ENCODE measurements around the gene COP1. TPM values are rescaled to one million over a fixed set of nuclear protein-coding genes. Genes with fewer than 3 reads are reported as not detected.

COP1 gene
- total RNA-seq, 1 donor from 2014 or later: 40.9 TPM

GRCh38 chr1:176199707-176200106 is 7.4 kb downstream of the COP1 start:
- DNase-seq (ENCODE audit: low spot score): no peak

- DNase-seq (ENCODE audit: low spot score): no peak
These were observed 8.7 kb downstream of the COP1 start for GRCh38 chr1:176198413-176198812.

GRCh38 chr1:176196728-176197127 is 10.4 kb downstream of the COP1 start:
- no peak for DNase-seq (ENCODE audit: low spot score)

- no peak for DNase-seq (ENCODE audit: low spot score)
These were observed 11.5 kb downstream of the COP1 start for GRCh38 chr1:176195547-176195946.

GRCh38 chr1:176193663-176194062 is 13.4 kb downstream of the COP1 start:
- no peak for DNase-seq (ENCODE audit: low spot score)

GRCh38 chr1:176193023-176193422 is 14.1 kb downstream of the COP1 start:
- no peak for DNase-seq (ENCODE audit: low spot score)

- no peak for DNase-seq (ENCODE audit: low spot score)
These were observed 18.5 kb downstream of the COP1 start for GRCh38 chr1:176188604-176189003.

- DNase-seq (ENCODE audit: low spot score): no peak
These were observed 20.1 kb downstream of the COP1 start for GRCh38 chr1:176187001-176187400.

- DNase-seq (ENCODE audit: low spot score): no peak
These were observed 23.5 kb downstream of the COP1 start for GRCh38 chr1:176183618-176184017.

- DNase-seq (ENCODE audit: low spot score): no peak
These were observed 28.8 kb downstream of the COP1 start for GRCh38 chr1:176178316-176178715.

- DNase-seq (ENCODE audit: low spot score): no peak
These were observed 29.3 kb downstream of the COP1 start for GRCh38 chr1:176177764-176178163.

- no peak for DNase-seq (ENCODE audit: low spot score)
These were observed 33.0 kb downstream of the COP1 start for GRCh38 chr1:176174108-176174507.

GRCh38 chr1:176172215-176172614 is 34.9 kb downstream of the COP1 start:
- DNase-seq (ENCODE audit: low spot score): no peak

- no peak for DNase-seq (ENCODE audit: low spot score)
These were observed 39.9 kb downstream of the COP1 start for GRCh38 chr1:176167210-176167609.

GRCh38 chr1:176165573-176165972 is 41.5 kb downstream of the COP1 start:
- no peak for DNase-seq (ENCODE audit: low spot score)

- no peak for DNase-seq (ENCODE audit: low spot score)
These were observed 42.9 kb downstream of the COP1 start for GRCh38 chr1:176164014-176164678.

- no peak for DNase-seq (ENCODE audit: low spot score)
These were observed 47.1 kb downstream of the COP1 start for GRCh38 chr1:176159993-176160392.

- no peak for DNase-seq (ENCODE audit: low spot score)
These were observed 49.1 kb downstream of the COP1 start for GRCh38 chr1:176157995-176158394.

- peak; percentile 55 for DNase-seq (ENCODE audit: low spot score)
These were observed 56.9 kb downstream of the COP1 start for GRCh38 chr1:176149939-176150807.

GRCh38 chr1:176144526-176144925 is 62.6 kb downstream of the COP1 start:
- DNase-seq (ENCODE audit: low spot score): no peak

- no peak for DNase-seq (ENCODE audit: low spot score)
These were observed 64.1 kb downstream of the COP1 start for GRCh38 chr1:176142973-176143372.

- no peak for DNase-seq (ENCODE audit: low spot score)
These were observed 65.6 kb downstream of the COP1 start for GRCh38 chr1:176141449-176141848.

- DNase-seq (ENCODE audit: low spot score): no peak
These were observed 70.2 kb downstream of the COP1 start for GRCh38 chr1:176136891-176137290.

Data from mucosa of gallbladder (tissue), 1 donor.